ENCODE data around the gene FCN1. TPM values are rescaled to one million over a fixed set of nuclear protein-coding genes. Genes with fewer than 3 reads are reported as not detected.

Gene FCN1
- total RNA-seq, 1 donor from 2014 or later = not detected

DNA sequence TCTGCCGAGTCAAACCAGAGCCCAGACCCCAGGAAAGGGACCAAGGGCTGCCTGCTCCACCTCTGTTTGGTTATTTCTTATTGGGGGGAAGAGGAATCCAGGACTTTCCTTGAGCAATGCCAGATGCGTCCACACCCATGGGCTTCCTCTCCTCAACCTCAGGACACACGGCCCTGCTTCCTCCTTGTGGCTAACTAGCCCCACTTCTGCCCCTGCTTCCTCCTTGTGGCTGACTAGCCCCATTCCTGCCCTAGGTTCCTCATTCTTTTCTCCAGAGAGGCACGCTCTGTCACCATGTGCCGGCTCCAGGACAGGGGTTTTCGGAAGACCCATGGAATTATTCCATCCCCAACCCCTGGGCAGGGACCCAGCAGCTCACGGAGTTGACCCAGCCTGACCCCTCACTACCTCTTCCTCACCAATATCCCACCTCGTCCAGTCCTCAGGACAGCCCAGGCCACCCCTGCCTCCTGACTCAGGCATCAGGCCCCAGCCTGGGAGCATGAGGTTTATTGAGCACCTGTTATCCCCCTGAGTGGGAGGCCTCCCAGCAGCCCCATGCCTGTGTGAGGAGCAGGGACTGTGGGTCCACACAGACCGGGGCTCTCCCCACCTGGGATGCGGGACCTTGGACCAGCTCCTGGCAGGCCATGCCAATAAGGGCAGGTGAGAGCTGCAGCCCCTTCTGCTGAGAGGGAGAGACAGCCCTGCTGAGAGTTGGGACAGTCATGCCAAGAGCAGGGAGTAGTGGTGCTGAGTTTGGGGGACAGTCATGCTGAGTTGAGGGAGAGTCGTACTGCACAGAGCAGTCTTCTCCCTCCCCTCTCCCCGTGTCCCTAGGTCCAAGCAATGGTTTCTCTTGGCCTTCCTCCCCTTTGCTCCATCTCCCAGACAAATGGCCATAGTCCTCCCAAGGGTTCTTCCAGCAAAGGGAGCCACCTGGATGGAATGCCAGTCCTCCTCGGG lies 11.8 kb upstream of the FCN1 start:
- Mint-ChIP-seq H3K4me3 (ENCODE audit: unreplicated experiment) (no peak overlapping the region), H3K27me3 (ENCODE audit: unreplicated experiment) (peaks cover 7% of the 10 kb centered on the region), H3K4me1 (ENCODE audit: unreplicated experiment) (no peaks in the 10 kb centered on the region), H3K9me3 (ENCODE audit: unreplicated experiment) (no peaks in the 10 kb centered on the region), H3K36me3 (ENCODE audit: low read depth, unreplicated experiment) (no peaks in the 10 kb centered on the region), H3K27ac (ENCODE audit: unreplicated experiment) (no peak overlapping the region)
- no peak for TF ChIP-seq CTCF (IDR thresholded peaks at IDR 0.05; ENCODE audit: unreplicated experiment)
- no peak for DNase-seq (ENCODE audit: low spot score)

GRCh38 chr9:134928436-134929192 lies 10.9 kb upstream of the FCN1 start:
- H3K4me3 Mint-ChIP-seq (ENCODE audit: unreplicated experiment) = no peak overlapping the region
- H3K27ac Mint-ChIP-seq (ENCODE audit: unreplicated experiment) = no peak overlapping the region
- no peaks in the 10 kb centered on the region for H3K9me3 Mint-ChIP-seq (ENCODE audit: unreplicated experiment)
- no peak for TF ChIP-seq CTCF (IDR thresholded peaks at IDR 0.05; ENCODE audit: unreplicated experiment)
- H3K36me3 Mint-ChIP-seq (ENCODE audit: low read depth, unreplicated experiment) = no peaks in the 10 kb centered on the region
- H3K4me1 Mint-ChIP-seq (ENCODE audit: unreplicated experiment) = no peaks in the 10 kb centered on the region
- DNase-seq (ENCODE audit: low spot score) = no peak
- H3K27me3 Mint-ChIP-seq (ENCODE audit: unreplicated experiment) = peaks cover 7% of the 10 kb centered on the region

GRCh38 chr9:134925011-134925511 lies 7.3 kb upstream of the FCN1 start:
- no peak for TF ChIP-seq CTCF (IDR thresholded peaks at IDR 0.05; ENCODE audit: unreplicated experiment)
- no peaks in the 10 kb centered on the region for H3K4me1 Mint-ChIP-seq (ENCODE audit: unreplicated experiment)
- DNase-seq (ENCODE audit: low spot score) = no peak
- H3K9me3 Mint-ChIP-seq (ENCODE audit: unreplicated experiment) = no peaks in the 10 kb centered on the region
- no peak overlapping the region for H3K4me3 Mint-ChIP-seq (ENCODE audit: unreplicated experiment)
- H3K27ac Mint-ChIP-seq (ENCODE audit: unreplicated experiment) = no peak overlapping the region
- H3K27me3 Mint-ChIP-seq (ENCODE audit: unreplicated experiment) = peaks cover 3% of the 10 kb centered on the region
- H3K36me3 Mint-ChIP-seq (ENCODE audit: low read depth, unreplicated experiment) = no peaks in the 10 kb centered on the region

DNA sequence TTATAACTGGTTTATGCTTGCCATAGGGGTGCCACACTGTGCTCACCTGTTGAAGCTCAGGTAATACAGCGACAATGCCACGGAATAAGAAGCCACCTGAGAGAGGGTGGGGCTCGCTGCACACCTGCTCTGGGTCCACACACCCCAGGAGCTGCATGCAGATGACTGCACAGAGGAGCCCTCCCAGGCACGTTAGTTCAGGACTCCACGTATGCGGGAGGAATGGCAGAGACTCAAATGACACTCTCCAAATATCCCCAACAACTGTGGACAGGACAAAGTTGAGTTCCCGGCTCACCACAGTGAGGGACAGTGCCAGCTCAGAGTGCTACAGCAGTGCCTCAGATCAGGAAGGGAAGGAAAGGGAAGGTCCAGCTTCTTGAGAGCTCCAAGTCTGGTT lies 5.8 kb upstream of the FCN1 start:
- TF ChIP-seq CTCF (IDR thresholded peaks at IDR 0.05; ENCODE audit: unreplicated experiment) = no peak
- Mint-ChIP-seq H3K27me3 (ENCODE audit: unreplicated experiment) (no peaks in the 10 kb centered on the region), H3K4me3 (ENCODE audit: unreplicated experiment) (no peak overlapping the region), H3K27ac (ENCODE audit: unreplicated experiment) (no peak overlapping the region), H3K36me3 (ENCODE audit: low read depth, unreplicated experiment) (no peaks in the 10 kb centered on the region), H3K4me1 (ENCODE audit: unreplicated experiment) (no peaks in the 10 kb centered on the region), H3K9me3 (ENCODE audit: unreplicated experiment) (no peaks in the 10 kb centered on the region)
- no peak for DNase-seq (ENCODE audit: low spot score)
